ENCODE results near the gene SPON1.
"Not testable (repeated sequence)": the region's sequence is repeated elsewhere in the genome, so short reads cannot be mapped to it uniquely, and the experiment has no call there.

Gene SPON1

GRCh38 chr11:14042686-14043465, 80.4 kb downstream of the SPON1 start:
- no peak for FAIRE-seq

- FAIRE-seq: no peak
Observed at GRCh38 chr11:14044916-14045315, 82.4 kb downstream of the SPON1 start.

- FAIRE-seq: no peak
Observed at GRCh38 chr11:14045417-14045816, 82.9 kb downstream of the SPON1 start.

GRCh38 chr11:14052198-14052597, 89.7 kb downstream of the SPON1 start:
- FAIRE-seq: no peak

GRCh38 chr11:14054116-14055107, 91.9 kb downstream of the SPON1 start:
- FAIRE-seq: no peak

GRCh38 chr11:14055936-14056335, 93.4 kb downstream of the SPON1 start:
- no peak for FAIRE-seq

- FAIRE-seq: no peak
Observed at GRCh38 chr11:14058061-14058460, 95.5 kb downstream of the SPON1 start.

GRCh38 chr11:14059491-14059890, 97.0 kb downstream of the SPON1 start:
- FAIRE-seq: no peak

- no peak for FAIRE-seq
Observed at GRCh38 chr11:14061721-14062120, 99.2 kb downstream of the SPON1 start.

- FAIRE-seq: no peak
Observed at GRCh38 chr11:14065141-14065540, 102.6 kb downstream of the SPON1 start.

GRCh38 chr11:14065681-14066080, 103.2 kb downstream of the SPON1 start:
- no peak for FAIRE-seq

GRCh38 chr11:14067686-14068085, 105.2 kb downstream of the SPON1 start:
- FAIRE-seq: no peak

- no peak for FAIRE-seq
Observed at GRCh38 chr11:14070896-14071295, 108.4 kb downstream of the SPON1 start.

- no peak for FAIRE-seq
Observed at GRCh38 chr11:14073849-14074476, 111.4 kb downstream of the SPON1 start.

- no peak for FAIRE-seq
Observed at GRCh38 chr11:14075118-14076078, 112.9 kb downstream of the SPON1 start.

GRCh38 chr11:14079011-14079410, 116.5 kb downstream of the SPON1 start:
- no peak for FAIRE-seq

- FAIRE-seq: no peak
Observed at GRCh38 chr11:14079797-14080196, 117.3 kb downstream of the SPON1 start.

GRCh38 chr11:14081581-14082231, 119.2 kb downstream of the SPON1 start:
- FAIRE-seq: no peak

- no peak for FAIRE-seq
Observed at GRCh38 chr11:14082338-14082737, 119.8 kb downstream of the SPON1 start.

- FAIRE-seq: not testable (repeated sequence)
Observed at GRCh38 chr11:14088861-14089260, 126.3 kb downstream of the SPON1 start.

GRCh38 chr11:14089690-14090462, 127.4 kb downstream of the SPON1 start:
- FAIRE-seq: no peak

Data from islet of Langerhans (tissue), 1 donor.